K562 (cell line): ENCODE data around the gene C2orf69.

Experiments
- KDM5B ChIP-seq: fragments of 200-600 bp; sonication (generic); IDR thresholded peaks from 2 replicates; pipeline ENCODE4 v1.6.1; 2012; ENCODE audit warnings: low read depth, mild to moderate bottlenecking, moderate library complexity, low read length, control low read depth, inconsistent platforms; ENCODE audit not compliant: insufficient replicate concordance
- NR3C1 ChIP-seq: sonication (generic); formaldehyde crosslinking; IDR thresholded peaks from 2 replicates; pipeline ENCODE4 v1.8.1; 2022; ENCODE audit warnings: missing genetic modification reagents
- PCBP2 ChIP-seq: fragments of 200-400 bp; formaldehyde crosslinking; IDR thresholded peaks from 2 replicates; pipeline ENCODE4 v1.6.1; 2018; ENCODE audit warnings: low read length, low read depth, mild to moderate bottlenecking, moderate library complexity; ENCODE audit not compliant: poor library complexity, severe bottlenecking
- ZNF224 ChIP-seq: sonication (generic); formaldehyde crosslinking; IDR thresholded peaks from 2 replicates; pipeline ENCODE4 v1.8.0; 2022; ENCODE audit warnings: mild to moderate bottlenecking, missing genetic modification reagents
- ZNF274 ChIP-seq: IDR thresholded peaks from 2 replicates; pipeline ENCODE4 v1.6.1; 2011; ENCODE audit warnings: low read depth, mild to moderate bottlenecking, low read length, moderate library complexity, borderline replicate concordance
- ZZZ3 ChIP-seq: fragments of 450-650 bp; IDR thresholded peaks from 2 replicates; pipeline ENCODE4 v1.6.1; 2016; ENCODE audit warnings: antibody characterized with exemption, mild to moderate bottlenecking, moderate library complexity
- TF ChIP-seq, protein P1 (sequence below): fragments of 200-800 bp; sonication (Bioruptor generic); IDR thresholded peaks from 2 replicates; pipeline ENCODE4 v1.6.1; 2017; ENCODE audit warnings: missing genetic modification characterization, missing compliant biosample characterization
- TF ChIP-seq, protein P2 (sequence below), 3 experiments: IDR thresholded peaks in 2 of 3; conservative IDR thresholded peaks in 1 of 3; 2 replicates each; pipeline ENCODE4 v1.5.1; 2011 to 2012; ENCODE audit warnings: low read length in 3 of 3, mild to moderate bottlenecking in 3 of 3, control low read depth in 2 of 3, improper control_type of control experiment in 1 of 3, inconsistent platforms in 1 of 3, low read depth in 1 of 3, mixed read lengths in 1 of 3, moderate library complexity in 1 of 3; ENCODE audit not compliant: insufficient read depth in 2 of 3

GRCh38 chr2:199896617-199897016 lies 14.5 kb upstream of the C2orf69 start:
- TF ChIP-seq, protein P1, sequence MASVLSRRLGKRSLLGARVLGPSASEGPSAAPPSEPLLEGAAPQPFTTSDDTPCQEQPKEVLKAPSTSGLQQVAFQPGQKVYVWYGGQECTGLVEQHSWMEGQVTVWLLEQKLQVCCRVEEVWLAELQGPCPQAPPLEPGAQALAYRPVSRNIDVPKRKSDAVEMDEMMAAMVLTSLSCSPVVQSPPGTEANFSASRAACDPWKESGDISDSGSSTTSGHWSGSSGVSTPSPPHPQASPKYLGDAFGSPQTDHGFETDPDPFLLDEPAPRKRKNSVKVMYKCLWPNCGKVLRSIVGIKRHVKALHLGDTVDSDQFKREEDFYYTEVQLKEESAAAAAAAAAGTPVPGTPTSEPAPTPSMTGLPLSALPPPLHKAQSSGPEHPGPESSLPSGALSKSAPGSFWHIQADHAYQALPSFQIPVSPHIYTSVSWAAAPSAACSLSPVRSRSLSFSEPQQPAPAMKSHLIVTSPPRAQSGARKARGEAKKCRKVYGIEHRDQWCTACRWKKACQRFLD (CRISPR knock-in tag): no peak
- TF ChIP-seq ZZZ3 (no peak), PCBP2 (no peak), ZNF224 (CRISPR knock-in tag) (no peak), ZNF274 (no peak), KDM5B (no peak), NR3C1 (CRISPR knock-in tag) (no peak)
- TF ChIP-seq, protein P2, sequence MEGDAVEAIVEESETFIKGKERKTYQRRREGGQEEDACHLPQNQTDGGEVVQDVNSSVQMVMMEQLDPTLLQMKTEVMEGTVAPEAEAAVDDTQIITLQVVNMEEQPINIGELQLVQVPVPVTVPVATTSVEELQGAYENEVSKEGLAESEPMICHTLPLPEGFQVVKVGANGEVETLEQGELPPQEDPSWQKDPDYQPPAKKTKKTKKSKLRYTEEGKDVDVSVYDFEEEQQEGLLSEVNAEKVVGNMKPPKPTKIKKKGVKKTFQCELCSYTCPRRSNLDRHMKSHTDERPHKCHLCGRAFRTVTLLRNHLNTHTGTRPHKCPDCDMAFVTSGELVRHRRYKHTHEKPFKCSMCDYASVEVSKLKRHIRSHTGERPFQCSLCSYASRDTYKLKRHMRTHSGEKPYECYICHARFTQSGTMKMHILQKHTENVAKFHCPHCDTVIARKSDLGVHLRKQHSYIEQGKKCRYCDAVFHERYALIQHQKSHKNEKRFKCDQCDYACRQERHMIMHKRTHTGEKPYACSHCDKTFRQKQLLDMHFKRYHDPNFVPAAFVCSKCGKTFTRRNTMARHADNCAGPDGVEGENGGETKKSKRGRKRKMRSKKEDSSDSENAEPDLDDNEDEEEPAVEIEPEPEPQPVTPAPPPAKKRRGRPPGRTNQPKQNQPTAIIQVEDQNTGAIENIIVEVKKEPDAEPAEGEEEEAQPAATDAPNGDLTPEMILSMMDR (IDR thresholded peaks at IDR 0.05 in 2 of 3, conservative IDR thresholded peaks at IDR 0.05 in 1 of 3; ENCODE audit: insufficient read depth in 2 of 3, low read depth in 1 of 3, low read length in 3 of 3): no peak
